ENCODE measurements around the gene MIEF1. TPM values are rescaled to one million over a fixed set of nuclear protein-coding genes. Genes with fewer than 3 reads are reported as not detected.

The MIEF1 gene
- total and polyA plus RNA-seq, 2 of the 8 experiments (the other 6 are each of a cell fraction or from before 2014, with no cell fraction given): 16.8 to 32.7 TPM

DNA sequence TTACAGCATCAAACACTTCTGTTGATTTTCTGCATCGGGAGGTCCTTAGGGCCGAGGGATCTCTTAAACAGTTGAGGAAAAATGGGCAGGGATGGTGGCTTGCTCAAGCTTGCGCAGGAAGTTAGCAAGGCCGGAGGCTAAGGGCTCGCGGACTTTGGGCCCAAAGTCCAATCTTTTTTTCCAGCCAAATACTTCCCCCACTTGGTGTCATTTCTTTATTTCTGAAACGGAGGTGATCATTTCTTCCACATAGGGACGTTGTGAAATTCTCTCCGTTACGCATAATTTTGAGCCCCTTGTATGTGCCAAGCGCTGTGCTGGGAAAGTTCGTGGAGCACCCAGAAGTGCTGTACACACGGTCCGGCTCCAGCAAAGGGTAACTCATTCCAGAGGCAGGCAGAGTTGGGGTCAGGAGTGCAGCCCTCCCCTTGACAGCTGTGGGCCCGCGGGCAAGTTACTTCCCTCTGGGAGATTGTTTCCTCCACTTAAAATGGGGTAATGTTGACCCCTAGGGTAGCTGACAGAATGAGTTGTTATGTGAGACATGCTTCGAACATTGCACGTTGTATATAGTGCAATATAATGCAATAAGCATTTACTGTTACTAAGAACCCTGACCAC is 809 bp downstream of the MIEF1 start:
- Histone ChIP-seq H3K23ac (ENCODE audit: insufficient read length) (no peak overlapping the region), H3K56ac (replicated peaks; ENCODE audit: insufficient read length, low read depth, low read length) (peak overlapping the region; percentile 54), H3K4ac (replicated peaks; ENCODE audit: insufficient read length, low read depth, low read length) (no peak overlapping the region), H3K14ac (ENCODE audit: insufficient read length) (no peak overlapping the region), H4K20me1 (replicated peaks in 1 of 2; ENCODE audit: control insufficient read depth in 1 of 2, insufficient read depth in 2 of 2, low read length in 2 of 2) (peaks cover 18 to 31% of the 10 kb centered on the region in 2 experiments), H2BK5ac (ENCODE audit: low read depth, low read length) (no peak overlapping the region), H3K36me3 (ENCODE audit: control insufficient read depth in 2 of 4, insufficient read depth in 4 of 4, low read length in 3 of 4) (peaks cover 5 to 37% (median 22%) of the 10 kb centered on the region in 4 experiments), H3K27me3 (replicated peaks in 1 of 4; ENCODE audit: control insufficient read depth in 3 of 4, extremely low read depth in 1 of 4, insufficient read depth in 3 of 4, low read length in 3 of 4) (peaks cover 6 to 58% (median 40%) of the 10 kb centered on the region in 4 experiments), H2AK5ac (ENCODE audit: low read depth, low read length) (no peak overlapping the region), H3K18ac (ENCODE audit: extremely low read depth, low read length) (no peak overlapping the region), H2AFZ (ENCODE audit: low read length) (no peak overlapping the region), H3K4me2 (ENCODE audit: insufficient read depth in 1 of 2, low read depth in 2 of 2, low read length in 2 of 2) (peak overlapping the region; percentile 77 to 86), H2BK20ac (ENCODE audit: low read length) (no peak overlapping the region), H3K79me1 (ENCODE audit: low read depth, low read length) (peaks cover 3% of the 10 kb centered on the region; the same call in 1 of the 2 replicates), H3K9ac (replicated peaks in 1 of 4; ENCODE audit: extremely low read depth in 1 of 4, low read depth in 3 of 4, low read length in 3 of 4) (peak overlapping the region; percentile 14 to 69 (median 33); a peak in 4 of 7 replicates), H3K4me3 (ENCODE audit: extremely low read depth in 1 of 4, insufficient read depth in 2 of 4, low read depth in 3 of 4, low read length in 4 of 4) (peak overlapping the region; percentile 68 to 88 (median 80)), H4K5ac (ENCODE audit: insufficient read length, low read depth, low read length) (peak overlapping the region; percentile 12), H4K8ac (ENCODE audit: extremely low read depth, insufficient read depth, low read length) (no peak overlapping the region), H3K9me3 (ENCODE audit: insufficient read depth in 2 of 2, low read depth in 1 of 2, low read length in 1 of 2) (no peaks in the 10 kb centered on the region), H4K91ac (replicated peaks; ENCODE audit: insufficient read length, low read length) (peak overlapping the region; percentile 30), H2BK12ac (ENCODE audit: low read depth, low read length) (no peak overlapping the region), H2BK120ac (replicated peaks; ENCODE audit: low read depth, low read length) (no peak overlapping the region), H2BK15ac (ENCODE audit: low read length) (no peak overlapping the region), H3K23me2 (ENCODE audit: low read depth, low read length) (peaks cover 5% of the 10 kb centered on the region), H3K27ac (ENCODE audit: low read depth, low read length) (no peak overlapping the region), H3K4me1 (replicated peaks in 1 of 4; ENCODE audit: control insufficient read depth in 3 of 4, insufficient read depth in 4 of 4, low read length in 3 of 4) (peaks cover 3 to 9% (median 4%) of the 10 kb centered on the region in 4 experiments; a peak in 6 of 7 replicates), H3K79me2 (ENCODE audit: control insufficient read depth in 1 of 2, insufficient read depth in 2 of 2, low read length in 2 of 2) (peaks cover 5 to 13% of the 10 kb centered on the region in 2 experiments; a peak in 3 of 4 replicates)
- no peak for FAIRE-seq
- ChIA-PET POLR2A (ENCODE audit: partially characterized antibody) (interaction anchor here (1.2 to 4.6 kb wide), 5 partner anchors 8 to 98 kb away, joined by 3 to 42 read pairs (median 21); partner anchors contain the start of gene ATF4), CTCF (ENCODE audit: partially characterized antibody) (interaction anchor here (1.0 to 19.7 kb wide), 5 partner anchors 10 to 171 kb away, joined by 3 to 361 read pairs (median 27); partner anchors contain the start of gene RPS19BP1)
- DNase-seq (ENCODE audit: low read depth in 1 of 2, low spot score in 2 of 2): no peak
- WGBS, 2 experiments (ENCODE audit: extremely low coverage in 1 of 2, insufficient coverage in 1 of 2, insufficient read length in 1 of 2, insufficient replicate concordance in 2 of 2, low coverage in 1 of 2, low lambda C conversion rate in 2 of 2, missing lambda C conversion rate in 1 of 2): 54% methylated on average over 18 of the region's 18 CpGs; no CpG with 5 or more reads in 1 of the 2 experiments
- TF ChIP-seq POLR2AphosphoS5 (IDR thresholded peaks at IDR 0.05; ENCODE audit: low read depth, low read length) (no peak), RAD21 (IDR thresholded peaks at IDR 0.05 in 1 of 2, conservative IDR thresholded peaks at IDR 0.05 in 1 of 2; ENCODE audit: low read depth in 2 of 2, low read length in 2 of 2) (no peak), CTBP2 (IDR thresholded peaks at IDR 0.05; ENCODE audit: borderline replicate concordance, insufficient read depth, insufficient read length, low read length) (no peak)
